Right atrium auricular region (tissue), 2 donors: ENCODE results near the gene ZNF646. TPM values are rescaled to one million over a fixed set of nuclear protein-coding genes. Genes with fewer than 3 reads are reported as not detected.
A peak's percentile ranks its signal among the peaks of the same experiment; 100 is the strongest.

ENCODE experiments used
- DNase-seq: peaks from one replicate; pipeline ENCODE4 v3.0.0-alpha.2; 2019; ENCODE audit warnings: low spot score
- H3K27ac ChIP-seq, 2 donors: fragments of 200-600 bp; sonication (generic); 1 replicate in 1 of 2; 2 replicates in 1 of 2; pipeline ENCODE4 v1.5.1; 2016 to 2019
- H3K27me3 ChIP-seq, 2 donors: fragments of 200-600 bp; sonication (generic); one replicate each; pipeline versions ENCODE4 v1.5.1 to v1.6.0; 2017 to 2019
- H3K36me3 ChIP-seq: fragments of 200-600 bp; sonication (generic); one replicate; pipeline ENCODE4 v1.5.1; 2016
- H3K4me1 ChIP-seq, 2 donors: fragments of 200-600 bp; sonication (generic); one replicate each; pipeline versions ENCODE4 v1.5.1 to v1.6.0; 2017 to 2019
- H3K4me3 ChIP-seq, 2 donors: fragments of 200-600 bp; sonication (generic); 1 replicate in 1 of 2; 2 replicates in 1 of 2; pipeline ENCODE4 v1.5.1; 2017 to 2019; ENCODE audit warnings: mild to moderate bottlenecking in 1 of 2, moderate library complexity in 1 of 2
- H3K9me3 ChIP-seq, 2 donors: fragments of 200-600 bp; sonication (generic); one replicate each; pipeline ENCODE4 v1.5.1; 2019
- CTCF ChIP-seq, 2 donors: fragments of 200-600 bp; sonication (generic); IDR thresholded peaks; one replicate each; pipeline ENCODE4 v1.5.1; 2019; ENCODE audit warnings: antibody characterized with exemption in 2 of 2
- total RNA-seq, 2 donors: library from RNA; depleted of rRNA; stranded (reverse); fragments of >200 nt; gene quantifications; one replicate each; pipeline ENCODE4 v1.1.0, GENCODE V29; 2016

The ZNF646 gene
- total RNA-seq, result 10 to 100 TPM in 1 of 2 donors, 1 to 10 TPM in 1; 6.2 to 10.8 TPM

- Histone ChIP-seq H3K4me3 (peak within 1 kb of the TSS; percentile 96 to 98), H3K36me3 (peaks cover 29% of the 10 kb centered on the region), H3K27ac (peak within 1 kb of the TSS; percentile 92 to 94), H3K27me3 (no peaks in the 10 kb centered on the region), H3K4me1 (peaks cover 0 to 27% of the 10 kb centered on the region in 2 donors), H3K9me3 (no peaks in the 10 kb centered on the region)
- DNase-seq, result peak; percentile 98
- TF ChIP-seq CTCF (IDR thresholded peaks at IDR 0.05), result no peak
Observed at GRCh38 chr16:31073970-31074813, at the start of gene ZNF646, which contains the start of gene ZNF668. TSS of gene ZNF646 (plus strand) at chr16:31074422. CDS start at chr16:31076325, 1,903 bp downstream. TSS of gene ZNF668 (minus strand) at chr16:31074240. CDS start at chr16:31064459, 9,781 bp downstream.

- H3K27me3 ChIP-seq, result no peaks in the 10 kb centered on the region
- H3K9me3 ChIP-seq, result no peaks in the 10 kb centered on the region
- no peak overlapping the region for H3K4me3 ChIP-seq
- no peaks in the 10 kb centered on the region for H3K4me1 ChIP-seq
- no peaks in the 10 kb centered on the region for H3K36me3 ChIP-seq
- TF ChIP-seq CTCF (IDR thresholded peaks at IDR 0.05), result no peak
- no peak overlapping the region for H3K27ac ChIP-seq
- DNase-seq, result no peak
Observed at GRCh38 chr16:31025339-31025738, 48.9 kb upstream of the ZNF646 start.

GRCh38 chr16:31029272-31029671 is 45.0 kb upstream of the ZNF646 start:
- TF ChIP-seq CTCF (IDR thresholded peaks at IDR 0.05), result no peak
- no peak for DNase-seq
- Histone ChIP-seq H3K36me3 (no peaks in the 10 kb centered on the region), H3K27me3 (no peaks in the 10 kb centered on the region), H3K27ac (no peak overlapping the region), H3K9me3 (no peaks in the 10 kb centered on the region), H3K4me1 (peaks cover 0 to 8% of the 10 kb centered on the region in 2 donors), H3K4me3 (no peak overlapping the region)

- H3K27me3 ChIP-seq, result no peaks in the 10 kb centered on the region
- H3K27ac ChIP-seq, result no peak overlapping the region
- TF ChIP-seq CTCF (IDR thresholded peaks at IDR 0.05), result no peak
- H3K4me3 ChIP-seq, result no peak overlapping the region
- no peak for DNase-seq
- H3K36me3 ChIP-seq, result peaks cover 20% of the 10 kb centered on the region
- H3K4me1 ChIP-seq, result peaks cover 0 to 15% of the 10 kb centered on the region in 2 donors
- no peaks in the 10 kb centered on the region for H3K9me3 ChIP-seq
Observed at GRCh38 chr16:31031276-31031675, 42.9 kb upstream of the ZNF646 start.

GRCh38 chr16:31032736-31033708 is 41.2 kb upstream of the ZNF646 start, which contains the start of gene STX4:
TSS of gene STX4 (plus strand) at chr16:31033558. CDS start at chr16:31033806, 248 bp downstream.
- H3K9me3 ChIP-seq, result no peaks in the 10 kb centered on the region
- H3K27me3 ChIP-seq, result no peaks in the 10 kb centered on the region

More at GRCh38 chr16:31032736-31033708, 41.2 kb upstream of the ZNF646 start, which contains the start of gene STX4:
- DNase-seq, result peak; percentile 98
- Histone ChIP-seq H3K4me1 (peaks cover 0 to 15% of the 10 kb centered on the region in 2 donors), H3K27ac (peak within 1 kb of the TSS; percentile 91 to 97), H3K36me3 (peaks cover 33% of the 10 kb centered on the region), H3K4me3 (peak within 1 kb of the TSS; percentile 77 to 81)
- no peak for TF ChIP-seq CTCF (IDR thresholded peaks at IDR 0.05)
